Glutamatergic neuron (in vitro differentiated cells): ENCODE results near the gene PHLDA2. TPM values are rescaled to one million over a fixed set of nuclear protein-coding genes. Genes with fewer than 3 reads are reported as not detected.

Source experiments
- DNase-seq: peaks from one replicate; pipeline ENCODE4 v3.0.0; 2022
- H3K27ac Mint-ChIP-seq: one replicate; pipeline ENCODE4 v1.8.0; 2020; ENCODE audit warnings: mild to moderate bottlenecking, mixed read lengths, inconsistent platforms; ENCODE audit not compliant: unreplicated experiment
- H3K27me3 Mint-ChIP-seq: one replicate; pipeline ENCODE4 v1.8.0; 2020; ENCODE audit warnings: mild to moderate bottlenecking, moderate library complexity, mixed read lengths, inconsistent platforms; ENCODE audit not compliant: unreplicated experiment
- H3K36me3 Mint-ChIP-seq: one replicate; pipeline ENCODE4 v1.8.0; 2020; ENCODE audit warnings: mild to moderate bottlenecking, mixed read lengths, inconsistent platforms; ENCODE audit not compliant: unreplicated experiment
- H3K4me1 Mint-ChIP-seq: one replicate; pipeline ENCODE4 v1.8.0; 2020; ENCODE audit warnings: mild to moderate bottlenecking, low read depth, mixed read lengths, inconsistent platforms; ENCODE audit not compliant: unreplicated experiment
- H3K4me3 Mint-ChIP-seq: one replicate; pipeline ENCODE4 v1.8.0; 2020; ENCODE audit warnings: mild to moderate bottlenecking, mixed read lengths, inconsistent platforms; ENCODE audit not compliant: unreplicated experiment
- H3K9me3 Mint-ChIP-seq: one replicate; pipeline ENCODE4 v1.8.0; 2020; ENCODE audit warnings: mild to moderate bottlenecking, moderate library complexity, mixed read lengths, inconsistent platforms; ENCODE audit not compliant: unreplicated experiment
- total RNA-seq: library from RNA; stranded (reverse); fragmentation: NEBNext Ultra II Directional; extraction: Animal tissue kit (Norgen Biotek cat#: 25700); gene quantifications from one replicate; pipeline ENCODE4 v1.2.1, GENCODE V29; 2021; ENCODE audit not compliant: unreplicated experiment
- TF ChIP-seq, protein P1 (sequence below): fragments of 200-600 bp; sonication (generic); IDR thresholded peaks from one replicate; pipeline ENCODE4 v1.5.0; 2021; ENCODE audit not compliant: partially characterized antibody, unreplicated experiment

The PHLDA2 gene
- total RNA-seq, 1 donor from 2014 or later: 1.2 TPM

DNA sequence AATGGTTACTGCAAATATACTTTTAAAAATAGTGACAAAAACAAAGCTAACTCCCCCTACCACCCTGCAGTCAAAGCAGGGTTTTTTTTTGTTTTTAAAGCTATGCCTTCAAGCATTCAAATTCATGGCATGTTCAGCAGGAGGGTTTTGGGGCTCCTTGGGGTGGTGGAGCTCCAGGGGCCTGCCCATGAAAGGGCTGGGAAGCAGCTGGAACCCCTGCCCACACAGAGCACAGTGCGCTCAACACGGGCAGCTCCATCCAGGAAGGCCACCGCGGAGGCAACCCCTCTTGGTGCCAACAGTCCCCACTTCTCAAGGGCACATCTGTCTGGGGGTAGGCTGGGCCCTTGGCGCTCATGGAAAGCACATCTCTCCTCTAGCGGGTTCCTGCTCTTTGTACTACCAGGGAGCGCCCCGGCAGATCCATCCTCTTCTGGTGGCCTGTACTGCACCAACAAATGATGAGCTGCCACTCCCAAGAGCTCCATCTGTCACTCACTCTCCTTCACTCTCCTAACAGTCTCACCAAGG, 16.6 kb upstream of the PHLDA2 start:
- peaks cover 8% of the 10 kb centered on the region for H3K27me3 Mint-ChIP-seq
- H3K4me1 Mint-ChIP-seq: peaks cover 33% of the 10 kb centered on the region
- peak overlapping the region; percentile 65 for H3K4me3 Mint-ChIP-seq
- peaks cover 2% of the 10 kb centered on the region for H3K9me3 Mint-ChIP-seq
- no peak for DNase-seq
- TF ChIP-seq, protein P1, sequence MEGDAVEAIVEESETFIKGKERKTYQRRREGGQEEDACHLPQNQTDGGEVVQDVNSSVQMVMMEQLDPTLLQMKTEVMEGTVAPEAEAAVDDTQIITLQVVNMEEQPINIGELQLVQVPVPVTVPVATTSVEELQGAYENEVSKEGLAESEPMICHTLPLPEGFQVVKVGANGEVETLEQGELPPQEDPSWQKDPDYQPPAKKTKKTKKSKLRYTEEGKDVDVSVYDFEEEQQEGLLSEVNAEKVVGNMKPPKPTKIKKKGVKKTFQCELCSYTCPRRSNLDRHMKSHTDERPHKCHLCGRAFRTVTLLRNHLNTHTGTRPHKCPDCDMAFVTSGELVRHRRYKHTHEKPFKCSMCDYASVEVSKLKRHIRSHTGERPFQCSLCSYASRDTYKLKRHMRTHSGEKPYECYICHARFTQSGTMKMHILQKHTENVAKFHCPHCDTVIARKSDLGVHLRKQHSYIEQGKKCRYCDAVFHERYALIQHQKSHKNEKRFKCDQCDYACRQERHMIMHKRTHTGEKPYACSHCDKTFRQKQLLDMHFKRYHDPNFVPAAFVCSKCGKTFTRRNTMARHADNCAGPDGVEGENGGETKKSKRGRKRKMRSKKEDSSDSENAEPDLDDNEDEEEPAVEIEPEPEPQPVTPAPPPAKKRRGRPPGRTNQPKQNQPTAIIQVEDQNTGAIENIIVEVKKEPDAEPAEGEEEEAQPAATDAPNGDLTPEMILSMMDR: no peak
- no peaks in the 10 kb centered on the region for H3K36me3 Mint-ChIP-seq
- H3K27ac Mint-ChIP-seq: peak overlapping the region; percentile 88

DNA sequence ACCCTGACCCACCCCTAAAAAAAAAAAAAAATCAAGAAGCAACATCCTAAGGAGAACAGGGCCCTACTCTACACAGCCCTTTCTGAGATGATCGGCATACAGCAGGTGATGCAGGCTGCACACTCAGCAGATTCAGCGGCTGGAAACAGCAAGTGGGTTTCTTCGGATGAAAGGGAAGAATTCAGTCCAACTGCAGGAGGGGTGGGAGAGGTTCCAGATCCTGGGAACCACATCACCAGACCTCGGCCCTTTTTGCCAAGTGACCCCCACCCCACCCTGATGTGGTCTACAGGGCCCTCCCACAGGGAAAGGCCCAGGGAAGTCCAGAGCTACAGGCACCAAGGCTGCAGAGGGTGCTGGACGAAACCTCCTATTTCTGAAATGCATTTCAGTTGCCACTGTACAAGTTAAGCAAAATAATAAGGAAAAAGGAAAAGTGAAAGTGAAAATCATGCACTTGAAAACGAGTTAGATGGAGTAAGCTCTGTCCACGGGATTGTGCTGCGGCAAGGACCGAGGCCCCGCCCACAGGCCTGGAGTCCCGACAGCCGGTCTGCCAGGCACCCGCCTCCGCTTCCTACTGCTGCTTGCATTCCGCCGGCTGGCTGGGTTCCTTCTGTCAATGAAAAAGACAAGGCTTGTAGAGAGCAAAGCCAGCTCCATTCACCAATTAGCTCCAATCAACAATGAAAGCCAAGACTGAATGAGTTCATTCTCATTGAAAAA, 16.0 kb upstream of the PHLDA2 start:
- Mint-ChIP-seq H3K9me3 (peaks cover 2% of the 10 kb centered on the region), H3K4me3 (peak overlapping the region; percentile 65), H3K27me3 (peaks cover 7% of the 10 kb centered on the region), H3K36me3 (no peaks in the 10 kb centered on the region), H3K4me1 (peaks cover 32% of the 10 kb centered on the region), H3K27ac (peak overlapping the region; percentile 88)
- DNase-seq: peak; percentile 86
- TF ChIP-seq, protein P1: no peak

DNA sequence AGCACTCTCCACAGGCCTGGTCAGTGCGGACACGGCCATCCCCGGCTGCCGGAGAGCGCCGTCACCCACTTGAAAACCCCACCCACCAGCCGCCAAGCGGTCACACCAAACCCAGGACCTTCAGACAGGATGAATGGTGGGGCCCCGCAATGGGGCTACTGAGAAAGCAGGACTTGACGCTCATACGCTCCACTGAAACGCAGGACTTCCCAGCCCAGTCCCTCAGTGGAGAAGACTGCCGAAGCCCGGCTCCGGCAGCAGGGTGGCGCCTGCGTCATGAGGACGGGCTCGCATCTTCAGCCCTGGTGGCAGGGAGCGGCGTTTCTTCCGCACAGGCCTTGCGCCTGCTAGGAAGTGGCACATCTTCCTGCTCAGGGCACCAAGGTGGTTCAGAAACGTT, 15.3 kb upstream of the PHLDA2 start:
- H3K4me3 Mint-ChIP-seq: no peak overlapping the region
- TF ChIP-seq, protein P1: no peak
- peaks cover 2% of the 10 kb centered on the region for H3K9me3 Mint-ChIP-seq
- peaks cover 9% of the 10 kb centered on the region for H3K27me3 Mint-ChIP-seq
- DNase-seq: no peak
- peak overlapping the region; percentile 88 for H3K27ac Mint-ChIP-seq
- H3K4me1 Mint-ChIP-seq: peaks cover 32% of the 10 kb centered on the region
- peaks cover 3% of the 10 kb centered on the region for H3K36me3 Mint-ChIP-seq

DNA sequence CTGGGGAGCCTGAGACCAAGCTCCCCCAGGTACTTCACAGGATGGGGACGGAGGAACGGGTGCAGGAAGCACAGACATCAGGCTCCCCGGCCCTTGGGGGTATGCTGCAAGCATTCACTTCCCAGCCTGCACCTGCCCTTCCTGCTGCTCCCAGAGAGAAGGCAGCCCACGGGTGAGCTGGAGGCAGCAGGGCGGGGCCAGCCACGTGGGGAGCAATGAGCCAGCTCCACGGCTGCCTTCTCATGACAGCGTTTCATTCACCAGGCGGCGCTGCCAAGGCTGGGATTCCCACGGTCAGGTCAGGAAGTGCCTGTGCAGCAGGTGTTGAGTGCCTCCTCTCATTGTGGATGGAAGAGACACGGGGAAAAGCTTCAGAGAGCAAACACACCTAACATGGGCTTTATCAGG, 14.5 kb upstream of the PHLDA2 start:
- Mint-ChIP-seq H3K27me3 (peaks cover 9% of the 10 kb centered on the region), H3K4me1 (peaks cover 32% of the 10 kb centered on the region), H3K27ac (no peak overlapping the region), H3K36me3 (peaks cover 9% of the 10 kb centered on the region), H3K4me3 (no peak overlapping the region), H3K9me3 (peaks cover 3% of the 10 kb centered on the region)
- TF ChIP-seq, protein P1: no peak
- no peak for DNase-seq

DNA sequence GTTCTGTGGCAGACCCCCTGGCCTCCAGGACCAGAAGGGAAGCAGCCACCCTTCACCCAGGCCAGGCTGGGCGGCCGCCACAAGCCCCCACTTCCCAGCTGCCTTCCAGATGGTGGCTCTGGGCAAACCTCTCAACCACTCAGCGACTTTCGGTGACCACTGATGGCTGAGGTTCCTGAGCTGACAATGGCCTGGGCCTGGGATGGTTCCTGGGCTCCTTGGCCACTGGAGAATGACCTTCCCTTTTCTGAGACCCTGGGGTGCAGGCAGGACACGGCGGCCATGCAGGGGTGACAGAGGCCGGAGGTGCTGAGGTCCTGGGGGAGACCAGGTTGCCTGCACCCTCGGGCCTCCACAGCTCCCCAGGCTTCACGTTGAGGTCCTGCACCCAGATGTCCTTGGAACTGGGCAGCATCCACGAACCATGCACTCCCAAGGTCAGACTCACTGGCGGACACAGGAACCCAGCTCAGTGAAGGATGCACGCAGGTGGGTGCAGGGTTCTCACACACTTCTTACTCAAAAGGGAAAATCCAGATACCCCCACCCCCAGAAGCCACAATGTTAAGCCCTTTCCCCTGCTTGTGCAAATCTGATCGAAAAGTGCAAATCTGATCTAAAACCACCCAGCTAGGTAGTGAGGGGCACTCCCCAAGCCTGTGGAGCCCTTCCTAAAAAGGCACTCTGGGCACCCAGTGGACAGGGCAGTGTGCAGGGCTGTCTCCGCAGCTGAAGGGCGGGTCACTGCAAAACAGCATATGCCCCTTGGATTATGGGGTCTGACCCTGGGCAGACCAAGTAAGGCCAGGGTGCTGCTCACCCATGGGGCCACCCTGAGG, 13.9 kb upstream of the PHLDA2 start:
- peaks cover 15% of the 10 kb centered on the region for H3K36me3 Mint-ChIP-seq

More for the DNA sequence above, 13.9 kb upstream of the PHLDA2 start:
- Mint-ChIP-seq H3K4me3 (no peak overlapping the region), H3K9me3 (peaks cover 7% of the 10 kb centered on the region), H3K4me1 (peaks cover 32% of the 10 kb centered on the region), H3K27ac (no peak overlapping the region), H3K27me3 (peaks cover 9% of the 10 kb centered on the region)
- TF ChIP-seq, protein P1: no peak
- no peak for DNase-seq
